Superior temporal gyrus (tissue), 1 donor: ENCODE measurements around the gene CRLF2.
"Not testable (repeated sequence)": the region's sequence is repeated elsewhere in the genome, so short reads cannot be mapped to it uniquely, and the experiment has no call there.

Experiments
- DNase-seq: peaks from one replicate; pipeline ENCODE4 v3.0.0-alpha.2; 2016; ENCODE audit errors: extremely low spot score

Gene CRLF2

GRCh38 chrX:1215123-1215823 lies 2.8 kb upstream of the CRLF2 start:
- DNase-seq = no peak

- no peak for DNase-seq
These were observed 1.5 kb upstream of the CRLF2 start for GRCh38 chrX:1213971-1214370.

- DNase-seq = no peak
These were observed 1.6 kb downstream of the CRLF2 start for GRCh38 chrX:1210844-1211243.

GRCh38 chrX:1207496-1208025 lies 4.9 kb downstream of the CRLF2 start:
- DNase-seq = no peak

- peak; percentile 80 for DNase-seq
These were observed 6.5 kb downstream of the CRLF2 start for GRCh38 chrX:1205681-1206611.

GRCh38 chrX:1202251-1202650 lies 10.2 kb downstream of the CRLF2 start:
- DNase-seq = no peak

- DNase-seq = no peak
These were observed 16.0 kb downstream of the CRLF2 start for GRCh38 chrX:1196436-1196835.

GRCh38 chrX:1192196-1192595 lies 20.3 kb downstream of the CRLF2 start:
- DNase-seq = not testable (repeated sequence)

GRCh38 chrX:1190596-1191145 lies 21.8 kb downstream of the CRLF2 start:
- DNase-seq = no peak

- no peak for DNase-seq
These were observed 26.9 kb downstream of the CRLF2 start for GRCh38 chrX:1185561-1185960.

GRCh38 chrX:1182211-1182610 lies 30.2 kb downstream of the CRLF2 start:
- DNase-seq = no peak

GRCh38 chrX:1181661-1182060 lies 30.8 kb downstream of the CRLF2 start:
- not testable (repeated sequence) for DNase-seq

- no peak for DNase-seq
These were observed 31.3 kb downstream of the CRLF2 start for GRCh38 chrX:1181170-1181569.

- DNase-seq = no peak
These were observed 33.8 kb downstream of the CRLF2 start for GRCh38 chrX:1178580-1179057.

- not testable (repeated sequence) for DNase-seq
These were observed 35.7 kb downstream of the CRLF2 start for GRCh38 chrX:1176531-1177320.

GRCh38 chrX:1174609-1175545 lies 37.6 kb downstream of the CRLF2 start:
- DNase-seq = not testable (repeated sequence)

GRCh38 chrX:1173435-1173834 lies 39.0 kb downstream of the CRLF2 start:
- DNase-seq = not testable (repeated sequence)

GRCh38 chrX:1172496-1172895 lies 40.0 kb downstream of the CRLF2 start:
- no peak for DNase-seq

- DNase-seq = not testable (repeated sequence)
These were observed 40.5 kb downstream of the CRLF2 start for GRCh38 chrX:1171915-1172314.

- DNase-seq = no peak
These were observed 42.2 kb downstream of the CRLF2 start for GRCh38 chrX:1170243-1170642.
